Adrenal gland (tissue), 5 donors: ENCODE results near the gene RAD51B.

ENCODE experiments used
- POLR2A ChIP-seq, 2 donors: fragments of 450-650 bp; IDR thresholded peaks; one replicate each; pipeline ENCODE4 v1.6.1; 2017; ENCODE audit warnings: antibody characterized with exemption in 2 of 2, mild to moderate bottlenecking in 2 of 2, moderate library complexity in 1 of 2
- TF ChIP-seq, protein P1 (sequence below), 6 experiments: fragments of 450-650 bp in 4 of 6; fragments of 200-600 bp in 2 of 6; sonication (generic) in 1 of 6; IDR thresholded peaks; 1 replicate in 5 of 6; 2 replicates in 1 of 6; pipeline versions ENCODE4 v1.5.1 to v1.8.0; 2016 to 2021; ENCODE audit warnings: antibody characterized with exemption in 6 of 6, mild to moderate bottlenecking in 2 of 6, moderate library complexity in 1 of 6
- donor health status: DM: no; HTN: no; CAD: no.

GRCh38 chr14:68696721-68697495 is 877.3 kb downstream of the RAD51B start:
- TF ChIP-seq, protein P1, sequence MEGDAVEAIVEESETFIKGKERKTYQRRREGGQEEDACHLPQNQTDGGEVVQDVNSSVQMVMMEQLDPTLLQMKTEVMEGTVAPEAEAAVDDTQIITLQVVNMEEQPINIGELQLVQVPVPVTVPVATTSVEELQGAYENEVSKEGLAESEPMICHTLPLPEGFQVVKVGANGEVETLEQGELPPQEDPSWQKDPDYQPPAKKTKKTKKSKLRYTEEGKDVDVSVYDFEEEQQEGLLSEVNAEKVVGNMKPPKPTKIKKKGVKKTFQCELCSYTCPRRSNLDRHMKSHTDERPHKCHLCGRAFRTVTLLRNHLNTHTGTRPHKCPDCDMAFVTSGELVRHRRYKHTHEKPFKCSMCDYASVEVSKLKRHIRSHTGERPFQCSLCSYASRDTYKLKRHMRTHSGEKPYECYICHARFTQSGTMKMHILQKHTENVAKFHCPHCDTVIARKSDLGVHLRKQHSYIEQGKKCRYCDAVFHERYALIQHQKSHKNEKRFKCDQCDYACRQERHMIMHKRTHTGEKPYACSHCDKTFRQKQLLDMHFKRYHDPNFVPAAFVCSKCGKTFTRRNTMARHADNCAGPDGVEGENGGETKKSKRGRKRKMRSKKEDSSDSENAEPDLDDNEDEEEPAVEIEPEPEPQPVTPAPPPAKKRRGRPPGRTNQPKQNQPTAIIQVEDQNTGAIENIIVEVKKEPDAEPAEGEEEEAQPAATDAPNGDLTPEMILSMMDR (IDR thresholded peaks at IDR 0.05), result no peak
- no peak for TF ChIP-seq POLR2A (IDR thresholded peaks at IDR 0.05)
